Neural cell (in vitro differentiated cells): Measurements from ENCODE around the gene ALX1.
"Not testable (repeated sequence)": the region's sequence is repeated elsewhere in the genome, so short reads cannot be mapped to it uniquely, and the experiment has no call there.

Experiments
- MXI1 ChIP-seq: fragments of 450-650 bp; conservative IDR thresholded peaks from 2 replicates; pipeline ENCODE4 v1.6.1; 2014; ENCODE audit warnings: antibody characterized with exemption, mild to moderate bottlenecking; ENCODE audit not compliant: poor library complexity, severe bottlenecking
- POLR2AphosphoS5 ChIP-seq: IDR thresholded peaks from 2 replicates; pipeline ENCODE4 v1.6.1; 2012

- not testable (repeated sequence) for TF ChIP-seq POLR2AphosphoS5, MXI1
These were observed 38.0 kb downstream of the ALX1 start for GRCh38 chr12:85317866-85318636.
